Smooth muscle cell (in vitro differentiated cells): ENCODE results near the gene MIS18A. TPM values are rescaled to one million over a fixed set of nuclear protein-coding genes. Genes with fewer than 3 reads are reported as not detected.

Source experiments
- DNase-seq: peaks from one replicate; lab custom pipeline; 2025; ENCODE audit not compliant: unreplicated experiment; lab: John Stamatoyannopoulos, UW
- H2AFZ ChIP-seq: fragments of 200-600 bp; sonication (generic); 2 replicates; pipeline ENCODE4 v1.6.0; 2016; ENCODE audit warnings: antibody characterized with exemption, low read depth, mild to moderate bottlenecking
- H3F3A ChIP-seq: fragments of 200-600 bp; sonication (generic); 2 replicates; pipeline ENCODE4 v1.6.0; 2017; ENCODE audit warnings: antibody characterized with exemption, low read depth
- H3K27ac ChIP-seq: fragments of 200-600 bp; sonication (generic); 2 replicates; pipeline ENCODE4 v1.5.1; 2016; ENCODE audit warnings: low read depth, mild to moderate bottlenecking
- H3K27me3 ChIP-seq: fragments of 200-600 bp; sonication (generic); 2 replicates; pipeline ENCODE4 v1.6.1; 2016; ENCODE audit warnings: low read depth, mild to moderate bottlenecking
- H3K36me3 ChIP-seq: fragments of 200-600 bp; sonication (generic); 2 replicates; pipeline ENCODE4 v1.5.1; 2016; ENCODE audit warnings: low read depth
- H3K4me1 ChIP-seq: fragments of 200-600 bp; sonication (generic); 2 replicates; pipeline ENCODE4 v1.5.1; 2016; ENCODE audit warnings: low read depth
- H3K4me2 ChIP-seq: fragments of 200-600 bp; sonication (generic); 2 replicates; pipeline ENCODE4 v1.6.0; 2016; ENCODE audit warnings: mild to moderate bottlenecking
- H3K4me3 ChIP-seq: fragments of 200-600 bp; sonication (generic); 2 replicates; pipeline ENCODE4 v1.5.1; 2016; ENCODE audit warnings: mild to moderate bottlenecking
- H3K79me2 ChIP-seq: fragments of 200-600 bp; sonication (generic); 2 replicates; pipeline ENCODE4 v1.6.0; 2016; ENCODE audit warnings: low read depth, mild to moderate bottlenecking
- H3K9ac ChIP-seq: fragments of 200-600 bp; sonication (generic); 2 replicates; pipeline ENCODE4 v1.6.0; 2016; ENCODE audit warnings: low read depth
- H3K9me3 ChIP-seq: fragments of 200-600 bp; sonication (generic); replicated peaks from 2 replicates; pipeline ENCODE4 v1.5.1; 2016; ENCODE audit warnings: low read depth
- H4K20me1 ChIP-seq: fragments of 200-600 bp; sonication (generic); 2 replicates; pipeline ENCODE4 v1.6.0; 2016; ENCODE audit warnings: low read depth
- WGBS: methylation state at CpG from one replicate; pipeline ENCODE4 v1.1.7; 2016; ENCODE audit warnings: low lambda C conversion rate; 5-methylcytosine and 5-hydroxymethylcytosine counted together
- polyA plus RNA-seq: library from polyadenylated mRNA; unstranded; fragments of >200 nt; fragmentation: Nextera tagmentation; extraction: Ambion mirVana; gene quantifications from 2 replicates; pipeline ENCODE4 v1.2.1, GENCODE V29; 2016
- total RNA-seq: library from RNA; depleted of rRNA; stranded (reverse); fragments of >200 nt; gene quantifications from 2 replicates; pipeline ENCODE4 v1.2.3, GENCODE V29; 2014
- TF ChIP-seq, protein P1 (sequence below): fragments of 200-600 bp; sonication (generic); IDR thresholded peaks from 2 replicates; pipeline ENCODE4 v1.5.1; 2017; ENCODE audit warnings: borderline replicate concordance, mild to moderate bottlenecking, antibody characterized with exemption; ENCODE audit not compliant: insufficient read depth, poor library complexity, severe bottlenecking

MIS18A gene
- total and polyA plus RNA-seq, 2 experiments from 2014 or later: 9.4 to 20.0 TPM

DNA sequence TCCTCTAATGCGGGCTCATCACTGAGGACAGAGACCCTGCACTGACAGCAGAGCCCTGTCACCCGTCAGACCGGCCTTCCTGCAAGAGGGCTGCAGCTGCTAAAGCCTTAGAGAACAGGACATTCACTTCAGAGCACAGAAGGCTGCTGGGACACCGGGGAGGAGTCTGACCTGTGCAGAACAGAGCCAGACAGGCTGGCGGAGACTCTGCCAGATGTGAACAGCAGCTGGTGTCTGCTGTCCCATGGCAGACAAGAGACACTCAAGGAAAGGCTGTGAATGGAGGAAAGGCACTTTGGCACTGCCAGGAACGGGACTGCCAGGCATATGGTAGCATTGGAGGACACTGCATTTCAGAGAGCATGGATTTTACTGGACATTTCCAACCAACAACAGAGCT is 41.2 kb upstream of the MIS18A start:
- H3K9me3 ChIP-seq: no peaks in the 10 kb centered on the region
- no peak overlapping the region for H3K27ac ChIP-seq
- peaks cover 6% of the 10 kb centered on the region for H3K36me3 ChIP-seq
- H2AFZ ChIP-seq: no peak overlapping the region
- H3K4me3 ChIP-seq: no peak overlapping the region
- TF ChIP-seq, protein P1, sequence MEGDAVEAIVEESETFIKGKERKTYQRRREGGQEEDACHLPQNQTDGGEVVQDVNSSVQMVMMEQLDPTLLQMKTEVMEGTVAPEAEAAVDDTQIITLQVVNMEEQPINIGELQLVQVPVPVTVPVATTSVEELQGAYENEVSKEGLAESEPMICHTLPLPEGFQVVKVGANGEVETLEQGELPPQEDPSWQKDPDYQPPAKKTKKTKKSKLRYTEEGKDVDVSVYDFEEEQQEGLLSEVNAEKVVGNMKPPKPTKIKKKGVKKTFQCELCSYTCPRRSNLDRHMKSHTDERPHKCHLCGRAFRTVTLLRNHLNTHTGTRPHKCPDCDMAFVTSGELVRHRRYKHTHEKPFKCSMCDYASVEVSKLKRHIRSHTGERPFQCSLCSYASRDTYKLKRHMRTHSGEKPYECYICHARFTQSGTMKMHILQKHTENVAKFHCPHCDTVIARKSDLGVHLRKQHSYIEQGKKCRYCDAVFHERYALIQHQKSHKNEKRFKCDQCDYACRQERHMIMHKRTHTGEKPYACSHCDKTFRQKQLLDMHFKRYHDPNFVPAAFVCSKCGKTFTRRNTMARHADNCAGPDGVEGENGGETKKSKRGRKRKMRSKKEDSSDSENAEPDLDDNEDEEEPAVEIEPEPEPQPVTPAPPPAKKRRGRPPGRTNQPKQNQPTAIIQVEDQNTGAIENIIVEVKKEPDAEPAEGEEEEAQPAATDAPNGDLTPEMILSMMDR: no peak
- no peaks in the 10 kb centered on the region for H3K79me2 ChIP-seq
- WGBS: 90% methylated on average over 6 of the region's 6 CpGs
- no peak for DNase-seq
- no peak overlapping the region for H3K4me2 ChIP-seq
- no peaks in the 10 kb centered on the region for H3F3A ChIP-seq
- no peaks in the 10 kb centered on the region for H3K4me1 ChIP-seq
- no peaks in the 10 kb centered on the region for H3K27me3 ChIP-seq
- H3K9ac ChIP-seq: no peak overlapping the region
- no peaks in the 10 kb centered on the region for H4K20me1 ChIP-seq

DNA sequence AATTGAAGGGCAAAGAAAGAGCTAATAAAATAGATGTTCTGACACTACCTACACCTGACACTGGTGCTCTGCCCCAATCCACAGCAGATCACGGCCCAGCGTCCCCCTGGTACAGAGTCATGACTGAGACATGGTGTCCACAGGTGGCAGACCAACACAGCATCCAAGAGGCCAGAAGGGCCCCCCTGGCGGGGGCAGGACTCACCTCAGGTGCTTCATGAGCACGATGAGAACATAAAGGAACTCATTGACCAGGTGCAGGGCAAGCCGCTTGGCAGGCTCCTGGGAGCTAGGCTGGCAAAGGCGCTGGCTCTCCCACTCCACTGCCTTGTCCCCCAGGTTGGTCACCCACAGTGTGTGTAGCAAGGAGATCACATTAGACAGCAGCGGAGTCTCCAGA is 40.2 kb upstream of the MIS18A start:
- H3K36me3 ChIP-seq: peaks cover 6% of the 10 kb centered on the region
- no peaks in the 10 kb centered on the region for H3K4me1 ChIP-seq
- no peak overlapping the region for H3K27ac ChIP-seq
- 98% methylated on average over 7 of the region's 7 CpGs for WGBS
- no peak overlapping the region for H3K4me3 ChIP-seq
- no peaks in the 10 kb centered on the region for H3F3A ChIP-seq
- H3K9me3 ChIP-seq: no peaks in the 10 kb centered on the region
- no peaks in the 10 kb centered on the region for H4K20me1 ChIP-seq
- no peaks in the 10 kb centered on the region for H3K27me3 ChIP-seq
- H3K4me2 ChIP-seq: no peak overlapping the region
- TF ChIP-seq, protein P1: no peak
- DNase-seq: no peak
- H2AFZ ChIP-seq: no peak overlapping the region
- H3K9ac ChIP-seq: no peak overlapping the region
- no peaks in the 10 kb centered on the region for H3K79me2 ChIP-seq

DNA sequence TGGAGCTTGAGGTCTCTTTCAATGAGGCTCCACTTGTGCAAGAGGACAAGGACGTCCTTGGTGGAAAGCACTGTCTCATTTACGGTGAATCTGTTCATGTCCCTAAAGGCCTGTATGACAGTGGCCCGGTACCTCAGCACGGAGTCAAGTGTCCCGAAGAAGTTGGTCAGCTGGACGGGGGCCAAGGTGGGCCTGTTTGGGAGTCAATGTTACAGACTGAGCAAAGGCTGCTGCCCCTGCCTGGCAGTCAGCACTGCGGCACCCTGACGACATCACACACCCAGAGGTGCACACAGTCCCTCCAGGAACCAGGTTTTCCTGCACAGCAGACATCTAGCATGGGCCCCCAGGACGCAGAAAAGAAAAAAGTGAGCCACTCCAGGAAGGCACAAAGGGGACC is 38.9 kb upstream of the MIS18A start:
- H3K4me1 ChIP-seq: no peaks in the 10 kb centered on the region
- no peak overlapping the region for H2AFZ ChIP-seq
- TF ChIP-seq, protein P1: no peak
- no peak overlapping the region for H3K27ac ChIP-seq
- H3K9me3 ChIP-seq: no peaks in the 10 kb centered on the region
- no peaks in the 10 kb centered on the region for H4K20me1 ChIP-seq
- no peaks in the 10 kb centered on the region for H3K27me3 ChIP-seq
- H3K4me2 ChIP-seq: no peak overlapping the region
- H3K9ac ChIP-seq: no peak overlapping the region
- H3F3A ChIP-seq: no peaks in the 10 kb centered on the region
- 90% methylated on average over 9 of the region's 9 CpGs for WGBS
- H3K79me2 ChIP-seq: no peaks in the 10 kb centered on the region
- no peak overlapping the region for H3K4me3 ChIP-seq
- peaks cover 6% of the 10 kb centered on the region for H3K36me3 ChIP-seq
- DNase-seq: no peak

DNA sequence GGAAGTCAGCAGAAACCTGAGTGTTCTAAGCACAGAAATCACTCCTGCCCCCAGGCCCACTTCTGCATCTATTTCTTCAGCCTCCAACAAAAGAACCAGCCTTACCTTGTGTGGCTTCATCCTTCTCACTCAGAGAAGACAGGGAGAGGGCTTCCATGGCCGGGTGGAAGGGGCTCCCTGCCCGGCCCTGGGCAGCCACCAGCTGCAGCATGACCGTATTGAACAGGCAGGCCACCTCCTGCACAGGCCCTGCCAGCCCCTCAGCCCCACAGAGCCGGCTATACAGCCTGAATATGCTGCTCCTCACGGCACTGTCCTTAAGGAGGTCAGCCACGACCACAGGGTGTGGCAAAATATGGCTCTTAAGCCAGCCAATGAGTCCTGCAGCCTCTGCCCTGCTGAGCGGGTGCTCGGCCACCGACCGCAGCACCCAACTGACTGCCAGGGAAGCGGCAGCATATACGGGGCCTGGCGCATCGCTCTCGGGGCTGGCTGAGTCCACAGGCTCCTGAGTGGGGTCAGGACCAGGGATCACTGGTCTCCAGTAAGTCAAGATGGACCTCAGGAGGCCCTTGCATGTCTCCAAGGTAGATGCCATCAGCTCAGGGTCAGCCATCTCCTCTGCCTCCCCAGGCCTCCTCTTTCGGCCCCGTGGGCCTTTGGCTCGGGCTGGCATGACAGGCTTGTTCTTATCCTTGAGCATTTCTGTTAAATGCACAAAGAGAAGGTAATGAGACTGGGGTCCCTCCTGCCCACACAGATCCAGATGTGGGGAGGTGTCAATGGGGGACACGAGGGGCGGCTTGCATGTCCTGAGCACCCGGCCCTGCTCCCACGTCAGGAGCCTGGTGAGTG is 37.7 kb upstream of the MIS18A start:
- no peaks in the 10 kb centered on the region for H3K79me2 ChIP-seq
- H3F3A ChIP-seq: no peaks in the 10 kb centered on the region
- no peak overlapping the region for H3K4me2 ChIP-seq
- H3K4me1 ChIP-seq: no peaks in the 10 kb centered on the region
- peaks cover 6% of the 10 kb centered on the region for H3K36me3 ChIP-seq
- H3K4me3 ChIP-seq: no peak overlapping the region
- H3K9me3 ChIP-seq: no peaks in the 10 kb centered on the region
- H4K20me1 ChIP-seq: no peaks in the 10 kb centered on the region
- 96% methylated on average over 22 of the region's 22 CpGs for WGBS
- no peak overlapping the region for H3K27ac ChIP-seq
- H3K27me3 ChIP-seq: no peaks in the 10 kb centered on the region
- TF ChIP-seq, protein P1: no peak
- DNase-seq: no peak
- H2AFZ ChIP-seq: no peak overlapping the region
- no peak overlapping the region for H3K9ac ChIP-seq
